HEK293 (cell line): ENCODE measurements around the gene DLEC1.

Experiments used
- CTCF ChIA-PET: fragments of 350-600 bp; formaldehyde crosslinking; extraction: SDS; loops from one replicate; lab custom pipeline; 2021; ENCODE audit warnings: antibody characterized with exemption; lab: Yijun Ruan, JAX
- POLR2A ChIA-PET: fragments of 300-600 bp; formaldehyde crosslinking; extraction: SDS; loops from one replicate; lab custom pipeline; 2020; ENCODE audit warnings: antibody characterized with exemption, inconsistent platforms; lab: Yijun Ruan, JAX
- H3K27ac ChIP-seq: fragments of 200-500 bp; sonication (Bioruptor generic); 2 replicates; pipeline ENCODE4 v1.5.1; 2014; ENCODE audit warnings: low read depth, low read length, control low read depth, inconsistent platforms; ENCODE audit errors: extremely low read depth
- H3K36me3 ChIP-seq, 2 experiments: fragments of 200-500 bp in 1 of 2; sonication (Bioruptor generic) in 1 of 2; 1 replicate in 1 of 2; 2 replicates in 1 of 2; pipeline ENCODE4 v1.5.1; 2014 to 2017; ENCODE audit warnings: inconsistent platforms in 2 of 2, low read length in 2 of 2; ENCODE audit not compliant: control insufficient read depth in 2 of 2, insufficient read depth in 1 of 2
- H3K4me1 ChIP-seq: fragments of 200-500 bp; sonication (Bioruptor generic); 2 replicates; pipeline ENCODE4 v1.5.1; 2014; ENCODE audit warnings: mild to moderate bottlenecking, low read length, inconsistent platforms; ENCODE audit not compliant: control insufficient read depth, insufficient read depth
- H3K4me3 ChIP-seq: 2 replicates; pipeline ENCODE4 v1.5.1; 2011; ENCODE audit warnings: low read depth, mild to moderate bottlenecking, control low read depth, low read length, moderate library complexity
- H3K9me3 ChIP-seq: fragments of 200-500 bp; sonication (Bioruptor generic); 2 replicates; pipeline ENCODE4 v1.5.1; 2014; ENCODE audit warnings: low read depth, low read length, inconsistent platforms; ENCODE audit not compliant: control insufficient read depth, insufficient read depth
- MZF1 ChIP-seq: fragments of 450-650 bp; formaldehyde crosslinking; IDR thresholded peaks from 2 replicates; pipeline ENCODE4 v1.5.1; 2017; ENCODE audit warnings: missing biosample characterization, missing genetic modification characterization, borderline replicate concordance
- OVOL3 ChIP-seq: fragments of 450-650 bp; formaldehyde crosslinking; IDR thresholded peaks from 2 replicates; pipeline ENCODE4 v1.5.1; 2016; ENCODE audit warnings: missing biosample characterization, missing genetic modification characterization
- YY2 ChIP-seq: fragments of 450-650 bp; formaldehyde crosslinking; IDR thresholded peaks from 2 replicates; pipeline ENCODE4 v1.5.1; 2016; ENCODE audit warnings: missing biosample characterization, missing genetic modification characterization
- ZEB2 ChIP-seq: fragments of 450-650 bp; formaldehyde crosslinking; IDR thresholded peaks from 2 replicates; pipeline ENCODE4 v1.5.1; 2016; ENCODE audit warnings: missing biosample characterization, missing genetic modification characterization
- ZNF280D ChIP-seq: fragments of 450-650 bp; formaldehyde crosslinking; IDR thresholded peaks from 2 replicates; pipeline ENCODE4 v1.5.1; 2016; ENCODE audit warnings: missing biosample characterization, missing genetic modification characterization
- ZNF624 ChIP-seq: fragments of 450-650 bp; formaldehyde crosslinking; IDR thresholded peaks from 2 replicates; pipeline ENCODE4 v1.5.1; 2017; ENCODE audit warnings: missing biosample characterization, missing genetic modification characterization
- TF ChIP-seq, protein P1 (sequence below): fragments of 450-650 bp; formaldehyde crosslinking; IDR thresholded peaks from 2 replicates; pipeline ENCODE4 v1.5.1; 2016; ENCODE audit warnings: missing biosample characterization, missing genetic modification characterization
- TF ChIP-seq, protein P2 (sequence below): fragments of 450-650 bp; formaldehyde crosslinking; IDR thresholded peaks from 2 replicates; pipeline ENCODE4 v1.5.1; 2016; ENCODE audit warnings: missing biosample characterization, missing genetic modification characterization

The DLEC1 gene

GRCh38 chr3:38015984-38016383, 23.0 kb upstream of the DLEC1 start:
- ChIA-PET CTCF (interaction anchor here (1.3 kb wide), 1 partner anchor 12 kb away, joined by 3 read pairs; no protein-coding TSS in a partner anchor), POLR2A (no interaction called here)
- H3K4me1 ChIP-seq = no peaks in the 10 kb centered on the region
- peaks cover 0 to 11% of the 10 kb centered on the region in 2 experiments; a peak in 1 of 3 replicates for H3K36me3 ChIP-seq
- H3K27ac ChIP-seq = no peak overlapping the region
- no peak for TF ChIP-seq ZEB2 (tag by site-specific recombination)
- TF ChIP-seq ZNF280D (tag by site-specific recombination) = 0 out of 2 replicates have a peak, but pooled peaks have one; percentile 10
- no peaks in the 10 kb centered on the region for H3K9me3 ChIP-seq
- no peak overlapping the region for H3K4me3 ChIP-seq

DNA sequence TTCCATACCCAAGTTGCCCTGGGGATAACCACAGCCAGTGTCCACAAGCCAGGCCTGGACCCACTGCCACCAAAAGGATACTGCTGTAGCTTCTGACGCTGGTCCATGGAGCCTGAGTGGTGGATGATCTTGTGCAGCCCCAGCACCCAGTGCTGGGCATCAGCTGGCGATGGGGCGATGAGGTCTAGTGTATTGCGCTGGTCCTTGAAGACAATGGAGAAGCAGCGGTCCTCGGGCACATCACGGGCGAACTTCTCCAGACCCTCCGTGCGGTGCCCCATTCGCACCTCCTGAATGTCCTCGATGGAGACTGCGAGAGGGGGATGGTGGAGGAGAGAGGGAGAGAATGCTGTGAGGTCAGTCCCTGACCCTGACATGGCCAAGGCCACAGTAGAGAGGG, 22.6 kb upstream of the DLEC1 start:
- H3K27ac ChIP-seq = no peak overlapping the region
- no peaks in the 10 kb centered on the region for H3K4me1 ChIP-seq
- peaks cover 0 to 11% of the 10 kb centered on the region in 2 experiments; a peak in 1 of 3 replicates for H3K36me3 ChIP-seq
- no peaks in the 10 kb centered on the region for H3K9me3 ChIP-seq
- TF ChIP-seq ZNF624 (tag by site-specific recombination) (no peak), YY2 (no peak)
- TF ChIP-seq, protein P1, sequence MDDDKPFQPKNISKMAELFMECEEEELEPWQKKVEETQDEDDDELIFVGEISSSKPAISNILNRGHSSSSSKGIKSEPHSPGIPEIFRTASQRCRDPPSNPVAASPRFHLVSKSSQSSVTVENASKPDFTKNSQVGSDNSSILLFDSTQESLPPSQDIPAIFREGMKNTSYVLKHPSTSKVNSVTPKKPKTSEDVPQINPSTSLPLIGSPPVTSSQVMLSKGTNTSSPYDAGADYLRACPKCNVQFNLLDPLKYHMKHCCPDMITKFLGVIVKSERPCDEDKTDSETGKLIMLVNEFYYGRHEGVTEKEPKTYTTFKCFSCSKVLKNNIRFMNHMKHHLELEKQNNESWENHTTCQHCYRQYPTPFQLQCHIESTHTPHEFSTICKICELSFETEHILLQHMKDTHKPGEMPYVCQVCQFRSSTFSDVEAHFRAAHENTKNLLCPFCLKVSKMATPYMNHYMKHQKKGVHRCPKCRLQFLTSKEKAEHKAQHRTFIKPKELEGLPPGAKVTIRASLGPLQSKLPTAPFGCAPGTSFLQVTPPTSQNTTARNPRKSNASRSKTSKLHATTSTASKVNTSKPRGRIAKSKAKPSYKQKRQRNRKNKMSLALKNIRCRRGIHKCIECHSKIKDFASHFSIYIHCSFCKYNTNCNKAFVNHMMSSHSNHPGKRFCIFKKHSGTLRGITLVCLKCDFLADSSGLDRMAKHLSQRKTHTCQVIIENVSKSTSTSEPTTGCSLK = no peak
- CTCF ChIA-PET = interaction anchor here (1.3 kb wide), 1 partner anchor 13 kb away, joined by 3 read pairs; no protein-coding TSS in a partner anchor
- H3K4me3 ChIP-seq = no peak overlapping the region
- POLR2A ChIA-PET = no interaction called here

- CTCF ChIA-PET = interaction anchor here (1.3 kb wide), 1 partner anchor 13 kb away, joined by 3 read pairs; no protein-coding TSS in a partner anchor
These were observed 22.1 kb upstream of the DLEC1 start for GRCh38 chr3:38016847-38017444.

More at GRCh38 chr3:38016847-38017444, 22.1 kb upstream of the DLEC1 start:
- no peaks in the 10 kb centered on the region for H3K9me3 ChIP-seq
- H3K27ac ChIP-seq = no peak overlapping the region
- no peak for TF ChIP-seq MZF1 (tag by site-specific recombination)
- TF ChIP-seq, protein P2, sequence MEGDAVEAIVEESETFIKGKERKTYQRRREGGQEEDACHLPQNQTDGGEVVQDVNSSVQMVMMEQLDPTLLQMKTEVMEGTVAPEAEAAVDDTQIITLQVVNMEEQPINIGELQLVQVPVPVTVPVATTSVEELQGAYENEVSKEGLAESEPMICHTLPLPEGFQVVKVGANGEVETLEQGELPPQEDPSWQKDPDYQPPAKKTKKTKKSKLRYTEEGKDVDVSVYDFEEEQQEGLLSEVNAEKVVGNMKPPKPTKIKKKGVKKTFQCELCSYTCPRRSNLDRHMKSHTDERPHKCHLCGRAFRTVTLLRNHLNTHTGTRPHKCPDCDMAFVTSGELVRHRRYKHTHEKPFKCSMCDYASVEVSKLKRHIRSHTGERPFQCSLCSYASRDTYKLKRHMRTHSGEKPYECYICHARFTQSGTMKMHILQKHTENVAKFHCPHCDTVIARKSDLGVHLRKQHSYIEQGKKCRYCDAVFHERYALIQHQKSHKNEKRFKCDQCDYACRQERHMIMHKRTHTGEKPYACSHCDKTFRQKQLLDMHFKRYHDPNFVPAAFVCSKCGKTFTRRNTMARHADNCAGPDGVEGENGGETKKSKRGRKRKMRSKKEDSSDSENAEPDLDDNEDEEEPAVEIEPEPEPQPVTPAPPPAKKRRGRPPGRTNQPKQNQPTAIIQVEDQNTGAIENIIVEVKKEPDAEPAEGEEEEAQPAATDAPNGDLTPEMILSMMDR = no peak
- no peak for TF ChIP-seq OVOL3 (tag by site-specific recombination)
- POLR2A ChIA-PET = no interaction called here
- H3K4me3 ChIP-seq = no peak overlapping the region
- peaks cover 0 to 11% of the 10 kb centered on the region in 2 experiments; a peak in 1 of 3 replicates for H3K36me3 ChIP-seq
- no peaks in the 10 kb centered on the region for H3K4me1 ChIP-seq
